ENCODE measurements around the gene CNN2.

- no peak for TF ChIP-seq CTCF (IDR thresholded peaks at IDR 0.05)
- no peak for TF ChIP-seq POLR2A (IDR thresholded peaks at IDR 0.05)
Observed at GRCh38 chr19:1049800-1050199, 23.4 kb downstream of the CNN2 start.
